D721Med (cell line): ENCODE data around the gene GP9.

Experiments
- DNase-seq: peaks from one replicate; pipeline ENCODE4 v3.0.0; 2011; ENCODE audit warnings: low spot score; ENCODE audit not compliant: insufficient read length
- FAIRE-seq: peaks from 2 replicates; lab custom pipeline; 2011; peaks lifted over from hg19 to GRCh38; lab: Jason Lieb, UNC
- TF ChIP-seq, protein P1 (sequence below): IDR thresholded peaks from 2 replicates; pipeline ENCODE4 v1.5.1; 2012; ENCODE audit warnings: mild to moderate bottlenecking, control low read depth; ENCODE audit not compliant: insufficient read depth; ENCODE audit errors: missing control alignments

GP9 gene

GRCh38 chr3:129034642-129035041 is 25.9 kb upstream of the GP9 start:
- FAIRE-seq, result no peak

GRCh38 chr3:129035360-129036221 is 25.0 kb upstream of the GP9 start:
- TF ChIP-seq, protein P1, sequence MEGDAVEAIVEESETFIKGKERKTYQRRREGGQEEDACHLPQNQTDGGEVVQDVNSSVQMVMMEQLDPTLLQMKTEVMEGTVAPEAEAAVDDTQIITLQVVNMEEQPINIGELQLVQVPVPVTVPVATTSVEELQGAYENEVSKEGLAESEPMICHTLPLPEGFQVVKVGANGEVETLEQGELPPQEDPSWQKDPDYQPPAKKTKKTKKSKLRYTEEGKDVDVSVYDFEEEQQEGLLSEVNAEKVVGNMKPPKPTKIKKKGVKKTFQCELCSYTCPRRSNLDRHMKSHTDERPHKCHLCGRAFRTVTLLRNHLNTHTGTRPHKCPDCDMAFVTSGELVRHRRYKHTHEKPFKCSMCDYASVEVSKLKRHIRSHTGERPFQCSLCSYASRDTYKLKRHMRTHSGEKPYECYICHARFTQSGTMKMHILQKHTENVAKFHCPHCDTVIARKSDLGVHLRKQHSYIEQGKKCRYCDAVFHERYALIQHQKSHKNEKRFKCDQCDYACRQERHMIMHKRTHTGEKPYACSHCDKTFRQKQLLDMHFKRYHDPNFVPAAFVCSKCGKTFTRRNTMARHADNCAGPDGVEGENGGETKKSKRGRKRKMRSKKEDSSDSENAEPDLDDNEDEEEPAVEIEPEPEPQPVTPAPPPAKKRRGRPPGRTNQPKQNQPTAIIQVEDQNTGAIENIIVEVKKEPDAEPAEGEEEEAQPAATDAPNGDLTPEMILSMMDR, result no peak
- FAIRE-seq (no peak), DNase-seq (no peak)

More at GRCh38 chr3:129034642-129035041, 25.9 kb upstream of the GP9 start:
- no peak for DNase-seq
- TF ChIP-seq, protein P1, result no peak

- TF ChIP-seq, protein P1, result no peak
- DNase-seq (no peak), FAIRE-seq (no peak)
Measured at GRCh38 chr3:129036222-129037092, 24.1 kb upstream of the GP9 start.

DNA sequence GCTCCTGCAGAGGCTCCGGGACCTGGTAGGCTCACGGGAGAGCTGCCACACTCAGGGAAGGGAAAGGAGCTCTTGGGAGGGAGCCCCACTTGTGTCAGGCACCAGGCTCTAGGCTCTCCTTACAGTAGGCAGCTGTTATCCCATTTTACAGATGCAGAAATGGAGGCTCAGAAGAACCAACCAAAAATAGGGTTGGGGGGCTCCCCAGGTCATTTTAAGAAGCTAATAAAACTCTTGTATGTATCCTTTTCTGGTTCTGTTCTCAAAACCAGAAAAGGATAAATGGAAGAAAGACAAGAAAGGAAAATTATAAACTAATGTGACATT is 23.5 kb upstream of the GP9 start:
- DNase-seq (no peak), FAIRE-seq (no peak)
- TF ChIP-seq, protein P1, result no peak

DNA sequence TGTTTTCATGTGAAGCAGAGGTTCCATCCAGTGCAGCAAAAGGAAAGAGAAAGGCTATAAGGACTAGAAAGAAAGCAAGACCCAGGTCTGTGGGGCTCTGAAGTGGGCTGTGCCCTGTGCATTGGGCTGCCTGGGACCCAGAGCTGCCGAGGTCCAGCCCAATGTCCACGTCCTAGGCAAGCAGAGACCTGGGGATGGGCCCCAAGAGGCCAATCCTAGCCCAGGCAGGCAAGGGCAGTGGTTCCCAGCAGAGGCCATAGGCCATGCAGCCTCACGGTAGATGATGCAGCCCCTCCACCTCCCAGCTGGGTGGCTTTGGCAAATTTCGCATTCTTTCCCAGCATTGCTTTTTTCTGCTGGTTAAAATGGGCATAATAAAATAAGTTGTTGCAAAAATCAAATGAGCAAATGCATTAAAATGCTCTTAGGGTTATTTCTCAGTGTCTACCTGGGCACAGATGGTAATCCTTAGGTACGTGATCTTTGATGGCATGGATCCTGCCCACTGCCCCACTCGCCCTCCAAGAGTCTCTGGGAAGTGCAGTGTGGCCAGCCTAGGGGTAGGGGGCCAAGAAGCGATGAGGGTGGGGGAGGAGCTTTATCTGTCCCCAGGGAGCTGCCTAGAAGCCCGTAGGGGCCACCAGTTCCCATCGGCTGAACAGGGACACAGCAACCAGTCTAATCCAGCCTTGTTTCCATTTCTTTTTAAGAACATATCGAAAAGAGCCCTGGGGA is 22.3 kb upstream of the GP9 start:
- no peak for DNase-seq
- no peak for FAIRE-seq
- TF ChIP-seq, protein P1, result no peak

DNA sequence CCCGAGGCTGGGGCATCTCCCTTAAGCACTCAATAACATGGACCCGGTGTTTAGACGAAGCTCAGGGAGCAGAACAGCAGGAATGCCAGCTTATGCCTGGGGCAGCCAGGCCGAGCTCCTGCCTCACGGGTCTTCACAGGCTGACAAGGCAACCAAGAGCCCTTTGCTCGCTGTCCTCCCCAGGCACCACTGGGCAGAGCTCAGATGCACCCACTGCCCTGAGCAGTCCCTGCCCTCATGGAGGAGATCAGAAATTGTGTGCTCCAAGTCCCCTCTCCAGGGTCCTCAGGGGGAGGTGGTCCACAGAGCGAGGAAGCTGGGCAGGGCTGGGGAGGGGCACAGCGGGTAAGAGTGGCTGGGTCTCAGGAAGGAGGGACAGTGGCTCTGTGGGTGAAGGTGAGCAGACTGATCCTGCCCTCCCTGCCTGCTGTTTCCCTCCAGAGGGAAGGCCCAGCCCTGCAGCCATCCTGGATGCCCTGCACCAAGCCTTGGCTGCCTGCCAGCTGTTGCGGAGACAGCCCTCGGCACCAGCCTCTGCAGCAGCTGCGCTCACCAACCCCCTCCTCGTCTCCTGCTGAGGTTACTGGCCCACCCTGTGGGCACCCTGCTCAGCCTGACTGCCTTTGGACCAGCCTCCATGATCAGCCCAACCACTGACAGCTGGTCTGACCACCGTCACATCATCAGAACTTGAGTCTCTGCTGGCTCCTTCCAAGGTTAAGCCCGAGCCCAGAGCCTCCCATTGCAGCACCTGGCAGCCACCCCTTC is 21.1 kb upstream of the GP9 start:
- no peak for FAIRE-seq

More for the DNA sequence above, 21.1 kb upstream of the GP9 start:
- TF ChIP-seq, protein P1, result no peak
- no peak for DNase-seq
